Thoracic aorta (tissue), 2 donors: ENCODE data around the gene ERN1. TPM values are rescaled to one million over a fixed set of nuclear protein-coding genes. Genes with fewer than 3 reads are reported as not detected.

Experiments used
- ATAC-seq: fragments of 150-250 bp; one replicate; pipeline ENCODE4 v1.8.0; 2017; ENCODE audit warnings: low read depth; ENCODE audit not compliant: insufficient number of reproducible peaks, low FRiP score
- DNase-seq: peaks from one replicate; pipeline ENCODE4 v3.0.0-alpha.2; 2020; ENCODE audit warnings: low spot score
- H3K27ac ChIP-seq, 2 donors: fragments of 200-600 bp; sonication (generic); 1 replicate in 1 of 2; 2 replicates in 1 of 2; pipeline ENCODE4 v1.5.1; 2016; ENCODE audit warnings: mild to moderate bottlenecking in 2 of 2, moderate library complexity in 2 of 2
- H3K27me3 ChIP-seq: fragments of 200-600 bp; sonication (generic); replicated peaks from 2 replicates; pipeline ENCODE4 v1.6.0; 2016; ENCODE audit warnings: mild to moderate bottlenecking; ENCODE audit not compliant: insufficient read depth
- H3K36me3 ChIP-seq: fragments of 200-600 bp; sonication (generic); one replicate; pipeline ENCODE4 v1.5.1; 2016
- H3K4me1 ChIP-seq, 2 donors: fragments of 200-600 bp; sonication (generic); 1 replicate in 1 of 2; 2 replicates in 1 of 2; pipeline versions ENCODE4 v1.5.1 to v1.6.0; 2016; ENCODE audit warnings: low read depth in 2 of 2, mild to moderate bottlenecking in 1 of 2; ENCODE audit not compliant: control insufficient read depth in 1 of 2
- H3K4me3 ChIP-seq: fragments of 200-600 bp; sonication (generic); 2 replicates; pipeline ENCODE4 v1.5.1; 2016; ENCODE audit warnings: mild to moderate bottlenecking
- H3K9me3 ChIP-seq: fragments of 200-600 bp; sonication (generic); 2 replicates; pipeline ENCODE4 v1.5.1; 2016
- CTCF ChIP-seq: fragments of 200-600 bp; sonication (generic); IDR thresholded peaks from one replicate; pipeline ENCODE4 v1.5.1; 2019; ENCODE audit warnings: antibody characterized with exemption
- total RNA-seq, 2 donors: library from RNA; depleted of rRNA; stranded (reverse); fragments of >200 nt; gene quantifications; one replicate each; pipeline versions ENCODE4 v1.1.0 to v1.2.3, GENCODE V29; 2016

ERN1 gene
- total RNA-seq, 2 donors from 2014 or later = 13.0 to 22.7 TPM

- no peak for TF ChIP-seq CTCF
- H3K27ac ChIP-seq = no peak overlapping the region
- ATAC-seq = no peak
- DNase-seq = no peak
- H3K27me3 ChIP-seq = no peaks in the 10 kb centered on the region
- H3K4me1 ChIP-seq = peaks cover 0 to 13% of the 10 kb centered on the region in 2 donors
- no peaks in the 10 kb centered on the region for H3K9me3 ChIP-seq
- H3K4me3 ChIP-seq = no peak overlapping the region
- no peaks in the 10 kb centered on the region for H3K36me3 ChIP-seq
Measured at GRCh38 chr17:64134216-64134970, 4.4 kb upstream of the ERN1 start.

GRCh38 chr17:64133546-64134215 lies 3.7 kb upstream of the ERN1 start:
- no peaks in the 10 kb centered on the region for H3K9me3 ChIP-seq
- H3K4me3 ChIP-seq = no peak overlapping the region
- TF ChIP-seq CTCF = peak; percentile 60
- DNase-seq = no peak
- no peak for ATAC-seq
- H3K27ac ChIP-seq = no peak overlapping the region
- peaks cover 3 to 17% of the 10 kb centered on the region in 2 donors for H3K4me1 ChIP-seq
- H3K36me3 ChIP-seq = no peaks in the 10 kb centered on the region
- no peaks in the 10 kb centered on the region for H3K27me3 ChIP-seq

GRCh38 chr17:64131606-64132270 lies 1.8 kb upstream of the ERN1 start:
- H3K27ac ChIP-seq = peak overlapping the region in 1 of 2 donors; percentile 92

GRCh38 chr17:64130559-64131001 lies 636 bp upstream of the ERN1 start:
- TF ChIP-seq CTCF = no peak
- peaks cover 11 to 38% of the 10 kb centered on the region in 2 donors for H3K4me1 ChIP-seq
- H3K4me3 ChIP-seq = peak overlapping the region; percentile 92
- peak overlapping the region; percentile 92 to 95 for H3K27ac ChIP-seq
- H3K27me3 ChIP-seq = no peaks in the 10 kb centered on the region
- no peaks in the 10 kb centered on the region for H3K36me3 ChIP-seq
- ATAC-seq (peak; percentile 26), DNase-seq (peak; percentile 13)
- no peaks in the 10 kb centered on the region for H3K9me3 ChIP-seq

More at GRCh38 chr17:64131606-64132270, 1.8 kb upstream of the ERN1 start:
- Histone ChIP-seq H3K36me3 (no peaks in the 10 kb centered on the region), H3K9me3 (no peaks in the 10 kb centered on the region), H3K4me1 (peaks cover 11 to 36% of the 10 kb centered on the region in 2 donors), H3K27me3 (no peaks in the 10 kb centered on the region), H3K4me3 (no peak overlapping the region)
- no peak for TF ChIP-seq CTCF
- DNase-seq (no peak), ATAC-seq (no peak)

GRCh38 chr17:64129515-64129764 lies 504 bp downstream of the ERN1 start:
- ATAC-seq (no peak), DNase-seq (no peak)
- Histone ChIP-seq H3K4me1 (peaks cover 11 to 38% of the 10 kb centered on the region in 2 donors), H3K9me3 (no peaks in the 10 kb centered on the region), H3K4me3 (peak overlapping the region; percentile 92), H3K27me3 (no peaks in the 10 kb centered on the region), H3K36me3 (no peaks in the 10 kb centered on the region), H3K27ac (peak overlapping the region; percentile 95 to 97)
- TF ChIP-seq CTCF = no peak
